ENCODE data around the gene OR51E2.

Gene OR51E2

DNA sequence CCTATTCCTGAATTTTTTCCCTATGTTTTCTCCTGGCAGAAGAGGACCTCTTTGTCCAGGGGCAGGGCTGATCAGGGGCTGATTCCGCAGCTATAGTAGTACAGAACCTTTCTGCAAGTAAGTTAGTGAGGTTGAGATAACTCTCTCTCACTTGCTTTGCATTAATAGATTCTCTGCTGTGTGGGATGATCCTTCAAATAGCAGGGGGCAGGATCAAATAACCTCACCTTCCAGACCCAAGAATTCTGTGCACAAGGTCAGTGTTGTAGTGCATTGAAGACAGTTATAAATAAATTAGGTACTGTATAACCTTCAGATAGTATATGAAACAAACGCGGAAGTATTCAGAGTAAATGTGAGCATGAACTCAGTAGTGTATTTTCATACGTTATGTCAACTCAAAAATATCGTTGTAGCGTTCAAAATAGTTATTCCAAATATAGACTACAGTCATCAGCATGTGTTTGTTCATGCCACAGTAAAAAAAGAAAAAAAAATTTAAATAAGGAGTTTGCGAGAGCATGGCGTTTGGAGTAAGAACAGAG, 7.2 kb upstream of the OR51E2 start:
- POLR2A ChIA-PET (ENCODE audit: low non-redundant PET), result no interaction called here
- CTCF ChIA-PET, result interaction anchor here (0.6 kb wide), 1 partner anchor 12 kb away, joined by 3 read pairs; no protein-coding TSS in a partner anchor
- H3K27ac ChIP-seq, result no peak overlapping the region
- TF ChIP-seq CTCF (conservative IDR thresholded peaks at IDR 0.05; ENCODE audit: low read depth), result no peak
- DNase-seq (ENCODE audit: low spot score), result no peak

DNA sequence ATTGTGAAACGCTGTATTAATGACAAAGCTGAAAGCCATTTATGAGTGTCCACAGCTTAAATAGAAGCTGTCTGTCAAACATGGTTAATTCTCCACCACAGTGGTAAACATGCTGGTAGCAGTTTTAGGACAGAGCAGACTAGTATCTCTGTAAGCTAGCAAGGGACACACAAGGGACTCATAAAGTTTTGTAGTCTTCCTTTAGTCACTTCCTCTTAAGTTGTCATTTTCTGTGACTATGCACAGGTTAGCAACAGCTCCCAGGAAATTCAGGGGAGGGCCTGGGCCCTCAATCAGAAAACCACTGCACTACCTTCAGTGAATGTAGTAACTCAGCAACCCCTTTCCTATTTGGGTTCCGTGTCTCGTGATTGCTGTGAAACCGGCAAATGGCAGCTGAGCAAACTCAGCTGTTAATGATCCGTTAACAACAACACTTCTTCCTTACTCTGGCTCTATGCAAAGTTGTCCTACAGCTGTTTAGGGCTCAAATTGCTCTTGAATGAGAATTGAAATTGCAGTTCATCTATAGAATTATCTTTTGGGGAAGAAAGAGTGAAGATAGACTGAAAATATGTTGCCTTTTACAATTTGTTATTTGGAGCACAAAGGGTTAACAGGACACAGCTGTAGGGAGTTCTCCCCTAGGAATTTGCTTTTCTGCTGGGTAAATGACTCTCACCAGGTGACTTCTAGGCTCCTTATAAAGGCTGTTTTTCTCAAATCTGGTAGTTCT, 6.6 kb upstream of the OR51E2 start, which contains the start of gene MMP26:
Gene MMP26, plus strand, starts transcription at position 731 of the 736 bp plus-strand sequence.
- CTCF ChIA-PET, result interaction anchor here (0.6 kb wide), 1 partner anchor 13 kb away, joined by 3 read pairs; no protein-coding TSS in a partner anchor
- DNase-seq (ENCODE audit: low spot score), result no peak
- no peak within 1 kb of the TSS for H3K27ac ChIP-seq

GRCh38 chr11:4700436-4700820, 2.8 kb upstream of the OR51E2 start:
- CTCF ChIA-PET, result no interaction called here
- TF ChIP-seq CTCF (conservative IDR thresholded peaks at IDR 0.05; ENCODE audit: low read depth), result no peak

More for the DNA sequence above, 6.6 kb upstream of the OR51E2 start, which contains the start of gene MMP26:
- no peak for TF ChIP-seq CTCF (conservative IDR thresholded peaks at IDR 0.05; ENCODE audit: low read depth)
- POLR2A ChIA-PET (ENCODE audit: low non-redundant PET), result no interaction called here

GRCh38 chr11:4699697-4700435, 2.2 kb upstream of the OR51E2 start:
- no peak for DNase-seq (ENCODE audit: low spot score)
- CTCF ChIA-PET, result no interaction called here

More at GRCh38 chr11:4700436-4700820, 2.8 kb upstream of the OR51E2 start:
- no peak for DNase-seq (ENCODE audit: low spot score)
- POLR2A ChIA-PET (ENCODE audit: low non-redundant PET), result no interaction called here
- no peak overlapping the region for H3K27ac ChIP-seq

DNA sequence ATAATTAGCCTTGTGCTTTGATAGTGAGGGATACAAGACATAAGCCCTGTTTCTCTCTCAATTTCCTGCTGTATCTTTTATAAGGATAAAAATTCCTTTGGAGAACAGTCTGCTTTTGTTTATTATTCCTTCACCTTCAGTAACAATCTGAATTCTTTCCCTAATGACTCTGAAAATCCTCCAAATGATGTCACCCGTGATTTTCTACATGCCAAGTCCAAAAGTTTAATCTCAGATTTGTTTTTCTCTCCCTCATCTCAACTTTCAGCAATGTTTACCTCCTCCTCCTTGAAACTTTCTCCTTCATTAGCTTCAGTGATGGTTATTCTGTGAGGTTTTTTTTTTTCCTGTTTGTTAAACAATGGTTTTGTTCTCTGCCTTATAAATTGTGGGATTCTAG, 2.2 kb downstream of the OR51E2 start:
- no peak for TF ChIP-seq CTCF (conservative IDR thresholded peaks at IDR 0.05; ENCODE audit: low read depth)
- no peak overlapping the region for H3K27ac ChIP-seq
- ChIA-PET CTCF (no interaction called here), POLR2A (ENCODE audit: low non-redundant PET) (no interaction called here)
- no peak for DNase-seq (ENCODE audit: low spot score)

More at GRCh38 chr11:4699697-4700435, 2.2 kb upstream of the OR51E2 start:
- TF ChIP-seq CTCF (conservative IDR thresholded peaks at IDR 0.05; ENCODE audit: low read depth), result no peak
- no peak overlapping the region for H3K27ac ChIP-seq
- POLR2A ChIA-PET (ENCODE audit: low non-redundant PET), result no interaction called here

GRCh38 chr11:4684631-4685285, 12.9 kb downstream of the OR51E2 start:
- DNase-seq (ENCODE audit: low spot score), result no peak
- POLR2A ChIA-PET (ENCODE audit: low non-redundant PET), result no interaction called here
- no peak overlapping the region for H3K27ac ChIP-seq
- CTCF ChIA-PET, result no interaction called here
- TF ChIP-seq CTCF (conservative IDR thresholded peaks at IDR 0.05; ENCODE audit: low read depth), result no peak

Data from RWPE1 (cell line).